T follicular helper cell (primary cell): ENCODE measurements around the gene LRP1B.
"Not testable (repeated sequence)": the region's sequence is repeated elsewhere in the genome, so short reads cannot be mapped to it uniquely, and the experiment has no call there.

Experiments
- DNase-seq: peaks from one replicate; pipeline ENCODE4 v3.0.0-alpha.2; 2020; ENCODE audit warnings: low read depth

Gene LRP1B

DNA sequence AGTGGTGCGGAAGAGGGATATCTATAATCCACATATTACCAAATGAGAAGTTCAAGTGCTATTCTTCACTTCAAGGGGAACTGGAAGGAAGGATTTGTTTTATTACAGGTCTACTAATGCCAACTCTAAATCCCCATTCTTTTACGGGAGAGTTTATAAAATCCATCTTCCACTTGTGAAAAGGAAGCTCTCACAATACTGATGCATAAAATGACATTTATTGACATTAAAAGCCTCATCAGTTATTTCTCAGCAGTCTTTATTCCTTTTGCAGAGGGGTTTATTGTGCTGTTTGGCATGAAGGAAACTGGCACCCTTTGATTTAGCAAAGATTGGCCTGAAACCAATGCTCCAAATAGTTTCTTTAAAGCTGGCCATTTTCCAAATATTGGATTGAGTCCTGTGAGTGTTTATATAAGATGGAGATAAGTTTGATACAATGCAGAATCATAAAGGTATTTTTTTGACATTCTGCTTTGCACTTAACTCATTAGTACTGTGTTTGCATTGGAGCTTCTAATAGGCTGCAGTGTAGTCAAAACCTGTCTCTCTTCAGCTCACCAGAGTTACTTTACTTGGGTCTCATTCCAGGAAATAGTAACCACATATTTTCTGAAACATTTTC, 26.6 kb downstream of the LRP1B start:
- no peak for DNase-seq

DNA sequence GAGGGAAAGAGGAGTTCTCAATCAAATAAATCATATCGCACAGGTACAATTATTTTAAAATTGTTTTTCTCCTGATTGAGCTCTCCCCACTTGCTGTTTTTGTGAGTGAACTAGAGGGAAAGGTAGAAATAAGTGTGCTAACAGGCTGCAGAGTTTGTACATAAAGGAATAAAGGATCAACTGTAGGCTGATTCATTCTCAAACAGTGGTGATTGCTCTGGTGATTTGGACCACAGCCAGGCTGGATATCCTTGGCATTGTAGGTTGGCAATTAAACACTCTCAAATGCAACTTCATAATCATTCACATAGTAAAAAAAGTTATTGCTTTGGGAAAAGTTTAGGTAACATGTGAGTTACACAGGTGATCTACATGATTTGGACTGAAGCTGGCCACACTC, 29.8 kb downstream of the LRP1B start:
- DNase-seq, result no peak

DNA sequence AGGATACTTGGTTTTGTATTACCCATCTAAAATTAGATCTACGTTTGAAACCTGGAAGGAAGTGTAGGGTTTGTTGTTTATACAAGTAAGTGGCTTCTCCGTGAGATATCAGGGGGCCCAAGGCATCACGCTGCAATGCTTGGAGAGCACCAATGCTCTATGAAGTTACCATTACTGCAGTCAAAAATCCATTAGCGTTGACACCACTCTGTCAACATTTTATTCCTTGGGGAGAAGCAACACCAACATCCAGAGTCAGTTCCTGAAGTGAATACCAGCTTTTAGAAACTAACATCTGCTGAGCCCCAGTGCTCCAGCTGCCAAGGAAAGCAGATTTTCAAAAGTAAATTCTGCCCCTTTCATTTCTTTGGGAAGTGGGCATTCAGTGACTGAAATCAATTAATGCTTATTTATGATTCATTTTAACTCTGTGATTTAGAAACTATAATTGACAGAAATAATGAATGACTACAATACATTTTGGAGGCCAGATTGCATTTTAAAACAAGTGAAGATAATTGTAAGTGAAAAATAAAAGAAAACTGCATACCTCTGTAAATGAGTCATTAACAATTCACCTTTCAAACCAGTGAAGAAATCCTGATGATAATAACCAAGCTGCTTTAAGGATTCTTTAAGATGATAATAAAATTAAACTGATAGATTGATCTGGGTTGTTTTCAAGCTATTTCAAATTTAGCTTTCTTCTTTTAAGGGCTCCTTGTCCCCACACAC, 30.5 kb downstream of the LRP1B start:
- no peak for DNase-seq

DNA sequence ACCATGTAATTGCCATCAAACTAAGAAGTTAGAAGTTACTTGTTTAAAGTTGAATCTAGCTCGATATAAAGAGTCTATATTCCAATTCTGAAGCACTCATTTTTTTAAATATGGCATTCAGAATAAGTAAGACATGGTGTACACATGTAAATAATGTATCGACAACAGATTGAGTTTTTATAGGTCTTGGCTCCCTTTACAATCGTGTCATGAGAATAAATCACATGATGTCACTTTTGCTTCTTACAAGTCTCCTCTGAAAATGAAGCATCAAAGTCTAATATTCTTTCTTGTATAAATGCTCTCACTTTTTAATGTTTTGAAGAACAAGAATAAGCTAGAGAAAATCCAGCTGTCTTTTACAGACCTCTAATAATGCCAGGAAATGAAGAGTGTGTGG, 33.1 kb downstream of the LRP1B start:
- no peak for DNase-seq

DNA sequence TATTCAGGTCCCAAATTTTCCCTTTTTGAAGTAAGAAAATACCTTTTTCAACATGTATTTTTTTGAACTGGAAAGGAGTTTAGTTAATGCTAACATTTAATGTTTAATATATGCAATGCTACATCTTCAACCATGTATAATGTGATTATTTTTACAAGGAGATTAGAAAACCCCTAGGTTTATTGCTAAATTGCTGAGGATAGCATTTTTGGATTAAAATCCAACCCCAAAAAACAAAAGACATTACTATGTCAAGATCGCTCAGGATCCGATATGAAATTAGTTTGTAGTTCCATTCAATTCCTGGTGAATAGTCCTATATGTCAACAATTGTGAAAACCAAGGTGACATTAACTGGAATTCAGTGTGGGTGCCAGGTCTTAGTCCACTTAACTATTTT, 35.2 kb downstream of the LRP1B start:
- DNase-seq, result no peak

DNA sequence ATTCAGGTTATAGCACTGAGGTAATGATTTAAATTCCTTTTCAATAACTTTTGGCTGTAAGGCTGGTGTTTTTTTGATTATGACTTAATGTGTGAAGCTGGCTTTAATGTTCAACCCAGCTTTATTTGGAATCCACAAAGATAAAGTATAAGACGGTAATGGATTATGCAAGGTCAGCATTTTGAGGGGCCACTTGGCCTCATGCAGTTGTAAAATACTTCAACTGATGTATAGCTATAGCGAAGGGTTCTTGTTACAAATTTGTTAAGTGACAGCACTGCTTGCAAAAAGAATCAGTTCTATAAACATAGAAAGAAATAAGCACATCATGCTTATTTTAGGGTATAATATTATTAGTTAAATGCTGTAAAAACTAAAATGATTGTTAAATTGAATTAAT, 36.6 kb downstream of the LRP1B start:
- no peak for DNase-seq

DNA sequence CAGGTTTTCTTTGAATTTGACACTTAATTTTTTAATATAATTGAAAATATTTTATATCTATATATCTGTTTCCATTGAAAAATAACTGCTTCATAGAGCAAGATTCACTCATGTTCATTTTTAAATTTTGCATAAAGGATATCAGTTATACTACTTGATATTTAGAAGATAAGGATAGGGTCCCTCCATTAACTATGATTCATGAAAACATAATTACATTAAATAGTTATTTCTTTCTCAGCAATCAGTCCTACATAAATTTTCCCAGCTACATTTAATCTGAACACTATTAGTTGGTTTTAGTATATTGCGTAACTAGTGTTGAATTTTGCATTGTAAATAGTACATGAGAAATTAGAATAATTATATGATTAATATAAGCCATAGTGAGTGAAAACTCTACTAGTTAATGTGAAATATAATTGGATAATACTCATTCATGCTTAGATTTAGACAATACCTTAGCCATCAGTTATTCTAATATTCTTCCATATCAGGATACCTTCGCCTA, 42.7 kb downstream of the LRP1B start:
- no peak for DNase-seq

DNA sequence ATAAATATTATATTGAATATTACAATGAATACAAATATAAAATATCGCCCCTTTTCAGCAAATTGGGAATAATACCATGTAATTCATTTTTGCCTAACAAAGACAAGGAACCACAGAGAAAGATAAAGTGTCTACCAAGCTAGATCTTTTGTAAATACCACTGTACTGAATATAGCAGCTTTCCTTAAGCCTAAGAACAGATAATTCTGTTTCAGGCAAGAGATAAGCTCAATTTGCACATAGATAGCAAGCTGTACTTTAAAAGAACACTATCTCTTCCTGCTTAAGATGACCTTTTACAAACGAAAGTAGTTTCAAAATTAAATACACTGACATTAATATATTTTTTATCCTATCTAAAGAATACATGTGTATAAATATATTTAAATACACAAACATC, 43.2 kb downstream of the LRP1B start:
- DNase-seq, result not testable (repeated sequence)

DNA sequence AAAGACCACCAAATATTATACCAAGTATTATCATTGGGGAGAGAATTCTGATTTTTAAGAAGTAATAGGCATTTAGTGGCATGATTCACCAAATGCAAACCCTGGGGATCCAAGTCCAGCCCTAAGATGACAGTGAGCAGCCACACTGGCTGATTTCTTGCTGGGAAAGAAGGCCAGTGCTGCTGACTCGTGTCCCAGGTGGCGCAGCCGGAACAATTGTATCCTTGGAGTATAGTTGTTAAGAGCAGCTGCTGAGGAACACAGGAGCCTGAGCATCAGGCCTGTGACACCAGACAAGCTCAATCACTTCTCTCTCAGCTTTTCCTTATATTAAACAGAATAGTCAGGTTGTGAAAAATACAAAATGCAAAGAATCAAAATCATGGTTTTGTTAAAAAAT, 48.4 kb downstream of the LRP1B start:
- DNase-seq, result no peak

DNA sequence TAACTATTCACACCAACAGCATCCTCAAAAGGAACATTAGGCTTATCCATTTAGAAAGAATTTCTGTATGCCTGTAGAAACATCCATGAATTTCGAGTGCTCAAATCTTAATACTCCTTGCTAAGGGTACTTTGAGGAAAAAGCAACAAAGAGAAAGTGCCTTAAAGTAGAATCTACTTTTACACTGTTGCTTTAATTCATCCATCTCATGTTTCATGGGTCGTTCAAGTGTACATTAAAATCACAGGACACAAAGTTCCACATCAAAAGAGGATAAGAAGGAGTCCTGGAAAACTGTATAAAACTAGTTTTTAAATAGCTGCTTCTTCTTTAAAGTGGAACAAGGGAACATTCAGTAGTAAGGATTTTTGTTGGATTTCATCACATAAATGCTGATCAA, 54.5 kb downstream of the LRP1B start:
- DNase-seq, result no peak

DNA sequence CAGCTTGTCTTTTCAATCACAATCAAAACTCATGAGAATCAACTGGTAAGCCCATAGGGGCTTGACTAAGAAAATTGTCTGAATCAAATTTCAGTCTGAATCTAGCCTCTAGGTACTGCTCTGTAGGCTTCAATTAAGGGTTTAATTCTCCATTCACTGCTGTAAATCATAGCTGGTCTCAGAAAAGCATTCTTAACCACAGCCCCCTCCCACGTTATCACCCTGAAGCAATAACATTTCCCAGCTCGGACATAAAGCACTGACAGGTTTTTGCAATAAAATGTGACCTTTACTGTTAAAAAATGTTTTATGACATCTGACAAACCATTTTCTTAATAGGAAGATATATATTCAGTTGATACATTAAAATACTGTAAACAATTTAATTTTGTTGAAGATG, 55.0 kb downstream of the LRP1B start:
- DNase-seq, result no peak

DNA sequence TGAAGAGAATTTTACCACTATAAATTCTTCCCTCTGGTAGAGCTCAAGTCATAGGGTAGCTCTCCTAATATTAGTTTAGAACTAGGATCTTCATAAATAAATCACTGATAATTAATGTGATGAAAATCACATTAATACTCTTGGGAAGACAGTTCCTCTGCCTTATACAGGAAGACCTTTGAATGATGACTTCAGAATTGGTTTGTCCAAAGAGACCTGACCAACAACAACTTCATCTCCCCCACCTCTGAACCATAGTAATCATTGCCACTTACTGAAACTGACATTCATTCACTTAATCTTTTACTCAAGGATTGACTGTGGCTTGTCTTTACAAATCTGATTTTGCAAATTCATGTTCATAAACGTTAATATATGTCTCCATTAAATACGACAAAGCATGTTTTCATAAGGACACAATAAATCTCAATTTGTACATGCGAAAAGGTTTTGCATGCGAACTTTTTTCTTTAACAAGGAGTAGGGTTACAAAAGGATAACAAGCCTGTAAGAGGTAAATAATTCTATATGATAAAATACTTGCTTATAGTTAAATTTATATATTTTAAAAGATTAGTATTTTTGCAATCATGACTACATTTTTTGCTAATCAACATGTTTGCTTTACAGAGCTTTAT, 61.4 kb downstream of the LRP1B start:
- DNase-seq, result no peak

DNA sequence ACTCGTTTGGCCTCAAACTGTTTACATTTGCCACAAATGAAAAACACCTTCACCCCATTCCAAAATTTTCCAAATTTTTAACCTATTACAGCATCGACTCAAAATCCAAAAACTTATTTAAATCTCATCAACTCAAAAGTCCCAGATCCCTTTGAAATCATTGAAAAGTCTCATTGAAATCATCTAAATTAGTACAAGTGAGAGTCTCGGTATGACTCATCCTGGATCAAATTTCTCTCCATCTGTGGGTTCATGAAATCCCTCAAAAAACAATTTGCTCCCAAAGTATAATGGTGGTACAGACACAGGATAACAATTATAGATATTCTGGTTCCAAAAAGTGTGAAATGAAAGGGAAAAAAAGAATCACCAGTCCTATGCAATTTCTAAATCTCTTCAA, 65.1 kb downstream of the LRP1B start:
- DNase-seq, result no peak

DNA sequence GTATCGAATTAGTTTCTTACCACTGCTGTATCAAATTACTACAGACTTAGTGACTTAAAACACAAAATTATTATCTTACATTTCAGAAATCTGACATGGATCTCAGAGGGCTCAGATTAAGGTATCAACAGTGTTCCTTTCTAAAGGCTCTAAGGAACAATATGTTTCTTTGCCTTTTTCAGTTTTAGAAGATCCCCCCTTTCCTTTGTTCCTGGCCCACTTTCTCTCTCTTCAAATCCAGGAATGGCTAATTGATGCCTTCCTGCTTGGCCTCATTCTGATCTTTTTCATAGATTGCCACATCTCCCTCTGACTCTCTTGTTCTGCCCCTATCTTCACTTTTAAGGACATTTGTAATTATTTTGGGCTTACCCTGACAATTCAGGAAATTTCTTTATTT, 65.7 kb downstream of the LRP1B start:
- no peak for DNase-seq

DNA sequence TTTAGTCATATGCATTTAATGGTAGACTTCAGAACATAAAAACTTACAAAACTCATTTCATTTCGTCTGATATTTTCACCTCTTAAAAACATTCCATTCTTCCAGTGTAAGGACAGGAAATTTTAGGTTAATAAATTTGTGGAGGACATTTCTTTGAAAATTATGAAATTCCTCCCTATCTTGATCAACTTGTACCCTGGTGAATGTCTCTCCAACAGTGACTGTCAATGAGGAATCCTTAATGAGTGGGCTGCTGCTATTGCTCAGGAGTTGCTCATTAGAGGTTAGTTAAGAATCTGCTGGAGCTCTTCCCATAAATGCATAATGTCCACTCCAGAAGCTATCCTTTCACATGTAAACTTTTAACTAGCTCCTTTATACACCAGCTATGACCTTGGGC, 69.1 kb downstream of the LRP1B start:
- DNase-seq, result no peak

DNA sequence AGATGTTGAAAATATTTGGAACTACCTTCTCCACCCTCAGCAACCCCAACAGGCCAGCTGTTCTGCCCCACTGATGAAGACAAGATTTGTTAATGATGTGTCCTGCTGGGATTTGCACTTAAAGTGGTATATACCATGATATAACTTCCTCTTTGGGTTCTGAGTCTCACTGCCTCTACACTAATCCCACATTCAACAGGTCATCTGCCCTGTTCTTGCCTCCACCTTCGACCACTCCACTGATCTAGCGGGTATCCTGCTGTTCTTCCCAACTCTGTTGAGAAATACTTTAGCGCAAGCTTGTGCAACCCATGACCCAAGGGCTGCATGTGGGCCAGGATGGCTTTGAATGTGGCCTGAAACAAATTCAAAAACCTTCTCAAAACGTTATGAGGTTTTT, 72.7 kb downstream of the LRP1B start:
- DNase-seq, result no peak

DNA sequence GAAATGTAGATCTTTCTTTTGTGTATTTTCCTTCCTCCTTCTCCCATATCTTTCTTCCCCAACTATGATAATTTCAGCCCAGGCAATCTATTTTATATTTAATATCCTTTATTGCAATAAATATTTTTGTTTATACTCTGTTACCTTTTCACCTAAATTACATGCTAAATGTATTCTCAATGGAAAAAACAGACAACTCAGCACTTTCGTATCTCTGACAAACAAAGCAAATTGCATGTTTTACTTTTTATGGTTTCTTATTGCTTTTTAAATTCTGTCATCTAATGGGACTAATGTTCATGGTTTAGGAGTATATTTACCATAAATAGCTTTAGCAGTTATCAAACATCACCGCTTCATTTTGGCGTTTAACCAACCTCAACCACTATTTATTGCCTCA, 74.0 kb downstream of the LRP1B start:
- DNase-seq, result no peak

DNA sequence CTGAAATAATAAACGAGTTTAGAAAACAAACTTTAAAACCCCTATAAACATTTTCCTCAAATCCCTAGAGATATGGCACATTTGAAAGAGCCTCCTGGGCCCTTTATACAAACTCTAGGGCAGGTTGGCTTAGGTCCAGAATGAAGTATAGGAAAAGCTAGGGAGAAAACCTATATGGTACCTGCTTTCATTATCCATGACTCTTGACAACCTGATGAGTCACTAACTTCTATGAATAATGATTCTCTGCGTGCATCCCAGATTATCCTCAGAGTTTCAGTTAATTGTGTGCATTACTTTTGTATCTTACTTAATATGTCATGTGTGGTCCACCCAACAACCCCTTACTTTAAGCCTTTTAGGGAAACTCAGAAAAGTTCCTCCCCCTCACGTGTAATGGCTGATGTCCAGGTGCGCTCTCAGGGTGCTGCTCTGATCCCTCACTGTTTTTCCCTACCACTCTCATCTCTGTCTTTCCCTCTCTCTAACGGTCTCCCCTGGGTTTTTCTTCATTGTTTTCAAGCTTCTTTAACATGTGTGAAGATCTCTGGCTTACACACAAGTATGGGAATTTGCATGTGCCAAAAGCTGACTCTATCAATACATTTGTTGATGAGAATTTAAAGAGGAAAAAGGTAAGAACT, 78.5 kb downstream of the LRP1B start:
- no peak for DNase-seq

DNA sequence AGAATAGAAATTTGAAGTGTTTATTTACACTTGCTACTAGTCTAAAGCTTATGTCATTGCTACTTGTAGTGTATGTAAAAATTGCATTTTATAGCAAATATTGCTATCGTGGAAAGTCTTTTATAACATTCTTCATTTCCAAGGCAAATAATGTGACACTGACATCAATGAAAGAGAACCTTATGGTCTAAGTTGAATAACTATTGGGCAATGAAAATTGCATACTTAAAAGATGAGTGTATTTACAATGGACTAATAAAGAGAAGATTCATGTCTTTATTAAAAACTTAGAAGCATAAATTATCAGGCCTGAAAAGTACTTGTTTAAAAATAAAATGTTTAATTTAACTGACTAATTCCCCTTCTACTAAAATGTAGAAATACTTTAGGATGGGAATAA, 82.2 kb downstream of the LRP1B start:
- DNase-seq, result no peak

DNA sequence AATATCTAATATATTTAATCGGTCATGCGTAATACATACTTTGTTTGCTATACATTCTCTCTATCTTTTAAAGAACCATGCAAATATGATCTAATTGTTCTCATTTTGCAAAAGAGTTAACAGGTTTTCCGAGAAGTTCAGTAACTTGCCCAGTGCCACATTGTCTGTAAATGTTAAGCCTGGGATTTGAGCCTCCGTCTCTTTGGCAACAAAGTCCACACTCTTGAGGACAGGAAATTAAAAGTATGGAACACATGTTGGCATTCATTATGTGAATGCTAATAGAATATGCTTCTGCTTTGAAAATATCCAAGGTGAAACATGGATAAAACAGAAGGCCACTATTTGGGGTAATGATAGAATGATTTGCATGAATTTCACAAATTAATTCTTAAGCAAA, 85.2 kb downstream of the LRP1B start:
- DNase-seq, result no peak

DNA sequence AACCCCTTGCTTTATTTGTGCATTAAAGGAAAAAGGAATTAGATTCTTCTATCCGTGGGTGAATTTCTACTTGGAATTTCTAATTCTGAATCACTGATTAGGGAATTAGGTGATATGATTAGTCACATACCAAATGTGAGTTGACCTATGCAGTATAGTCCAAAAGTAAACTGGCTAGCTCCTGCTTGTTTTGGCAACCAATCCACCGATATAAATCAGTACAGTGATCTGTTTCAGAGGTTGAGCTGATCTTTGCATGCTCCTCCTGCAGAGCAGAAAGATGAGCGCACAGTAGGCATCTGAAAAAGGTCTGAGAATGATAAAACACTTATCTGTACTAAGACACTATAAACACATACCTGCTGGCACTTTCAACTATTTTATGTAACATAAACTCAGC, 86.6 kb downstream of the LRP1B start:
- DNase-seq, result no peak

DNA sequence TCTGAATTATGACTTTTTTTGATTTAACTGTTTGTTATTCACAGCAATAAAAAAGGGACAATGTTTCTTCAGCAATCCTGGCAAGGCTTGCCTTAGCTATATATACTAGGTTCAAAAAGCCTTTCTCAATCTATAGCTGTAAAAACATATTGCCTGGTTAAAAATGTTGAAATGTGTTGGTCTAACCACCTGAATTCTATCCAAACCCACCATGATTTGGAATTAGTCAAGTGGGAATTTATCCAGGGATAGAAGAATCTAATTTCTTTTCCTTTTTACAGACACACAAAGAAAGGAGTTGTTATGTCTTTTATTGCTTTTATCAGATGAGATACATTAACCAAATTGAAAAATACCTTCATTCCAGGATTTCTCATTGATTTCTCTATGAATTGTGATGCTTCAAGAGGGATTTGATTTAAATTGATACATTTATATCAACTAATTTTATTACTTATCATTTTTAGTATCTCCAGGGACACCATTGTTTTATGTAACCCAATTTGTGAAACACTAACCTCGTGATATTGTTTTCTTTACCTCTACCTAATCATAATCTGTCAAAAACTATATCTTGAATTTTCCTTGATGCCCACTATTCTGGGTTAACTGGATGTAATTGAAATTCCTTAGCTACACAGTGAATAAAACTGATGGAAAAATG, 88.1 kb downstream of the LRP1B start:
- no peak for DNase-seq
